PFSK-1 (cell line): ENCODE measurements around the gene SYNE1.

Experiments
- FOXP2 ChIP-seq: optimal IDR thresholded peaks from 2 replicates; pipeline ENCODE3; 2011; ENCODE audit warnings: borderline replicate concordance, control low read depth, inconsistent platforms; ENCODE audit not compliant: insufficient read depth; ENCODE audit errors: extremely low read length, extremely low read depth
- POLR2AphosphoS5 ChIP-seq: IDR thresholded peaks from 2 replicates; pipeline ENCODE4 v1.6.1; 2012; ENCODE audit warnings: low read depth, mild to moderate bottlenecking, control low read depth, low read length, moderate library complexity
- REST ChIP-seq, 2 experiments: IDR thresholded peaks; 2 replicates each; pipeline versions ENCODE4 v1.6.1 to v1.8.0; 2011 to 2012; ENCODE audit warnings: low read depth in 2 of 2, low read length in 2 of 2, control low read depth in 1 of 2, inconsistent platforms in 1 of 2, mild to moderate bottlenecking in 1 of 2, moderate library complexity in 1 of 2; ENCODE audit not compliant: insufficient read depth in 1 of 2
- SIN3A ChIP-seq: IDR thresholded peaks from 2 replicates; pipeline ENCODE4 v1.6.1; 2012; ENCODE audit warnings: mild to moderate bottlenecking, low read length, moderate library complexity, borderline replicate concordance; ENCODE audit not compliant: insufficient read depth
- TAF1 ChIP-seq: IDR thresholded peaks from 2 replicates; pipeline ENCODE4 v1.6.1; 2012; ENCODE audit warnings: low read length, control low read depth, borderline replicate concordance; ENCODE audit not compliant: insufficient read depth

- no peak for TF ChIP-seq TAF1
- no peak for TF ChIP-seq REST (IDR thresholded peaks at IDR 0.05; ENCODE audit: insufficient read depth in 1 of 2, low read depth in 2 of 2, low read length in 2 of 2)
- no peak for TF ChIP-seq POLR2AphosphoS5
- no peak for TF ChIP-seq FOXP2
- no peak for TF ChIP-seq SIN3A
Observed at GRCh38 chr6:152226119-152226518, 411.0 kb downstream of the SYNE1 start.
